ENCODE data around the gene COG8.
A peak's percentile ranks its signal among the peaks of the same experiment; 100 is the strongest.
"Not testable (repeated sequence)": the region's sequence is repeated elsewhere in the genome, so short reads cannot be mapped to it uniquely, and the experiment has no call there.

COG8 gene

GRCh38 chr16:69339289-69340094 lies at the start of gene COG8, which contains the start of gene NIP7:
COG8 (minus strand) TSS chr16:69339564; CDS start chr16:69339552, 12 bp downstream.
NIP7 (plus strand) TSS chr16:69339772; CDS start chr16:69339830, 58 bp downstream.
- peak; percentile 86 to 90 for DNase-seq

- no peak for DNase-seq
These were observed 47.2 kb upstream of the COG8 start for GRCh38 chr16:69386596-69386995.

- DNase-seq = no peak
These were observed 45.6 kb upstream of the COG8 start for GRCh38 chr16:69384974-69385373.

- DNase-seq = no peak
These were observed 43.1 kb upstream of the COG8 start for GRCh38 chr16:69382421-69382820.

DNA sequence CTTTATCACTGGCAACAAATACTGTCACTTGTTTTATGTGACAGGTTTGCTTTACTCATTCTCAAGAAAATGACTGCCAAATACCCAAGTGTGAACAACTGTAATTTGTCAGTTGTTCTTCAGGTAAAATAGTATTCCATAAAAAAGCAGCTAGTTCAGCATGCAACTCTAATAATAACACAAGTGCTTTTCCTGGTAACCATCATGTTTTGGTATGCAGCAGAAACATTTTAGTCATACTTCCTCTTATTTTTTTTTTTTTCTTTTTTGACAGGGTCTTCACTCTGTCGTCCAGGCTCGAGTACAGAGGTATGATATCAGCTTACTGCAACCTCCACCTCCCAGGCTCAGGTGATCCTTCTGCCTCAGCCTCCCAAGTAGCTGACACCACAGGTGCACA lies 41.9 kb upstream of the COG8 start:
- DNase-seq = no peak

DNA sequence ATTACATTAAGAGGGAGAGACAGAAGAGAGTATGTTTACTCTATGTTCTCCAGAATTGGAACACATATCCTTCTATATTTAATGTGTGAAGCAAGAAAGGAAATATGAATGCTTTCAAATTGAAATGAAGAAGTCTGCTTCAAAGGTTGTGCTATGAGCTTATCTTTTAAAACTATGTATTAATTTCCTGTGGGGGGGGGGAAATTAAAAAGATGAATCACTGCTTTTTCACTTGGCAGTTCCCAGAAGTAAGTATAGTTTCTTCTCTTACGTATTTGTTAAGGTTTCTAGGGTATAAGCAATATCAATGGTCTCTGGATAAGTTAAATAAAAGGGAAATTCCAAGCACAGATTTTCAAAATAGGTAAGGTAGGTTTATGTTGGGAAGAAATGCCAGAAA lies 39.4 kb upstream of the COG8 start:
- DNase-seq = no peak

GRCh38 chr16:69378036-69378435 lies 38.7 kb upstream of the COG8 start:
- DNase-seq = no peak

DNA sequence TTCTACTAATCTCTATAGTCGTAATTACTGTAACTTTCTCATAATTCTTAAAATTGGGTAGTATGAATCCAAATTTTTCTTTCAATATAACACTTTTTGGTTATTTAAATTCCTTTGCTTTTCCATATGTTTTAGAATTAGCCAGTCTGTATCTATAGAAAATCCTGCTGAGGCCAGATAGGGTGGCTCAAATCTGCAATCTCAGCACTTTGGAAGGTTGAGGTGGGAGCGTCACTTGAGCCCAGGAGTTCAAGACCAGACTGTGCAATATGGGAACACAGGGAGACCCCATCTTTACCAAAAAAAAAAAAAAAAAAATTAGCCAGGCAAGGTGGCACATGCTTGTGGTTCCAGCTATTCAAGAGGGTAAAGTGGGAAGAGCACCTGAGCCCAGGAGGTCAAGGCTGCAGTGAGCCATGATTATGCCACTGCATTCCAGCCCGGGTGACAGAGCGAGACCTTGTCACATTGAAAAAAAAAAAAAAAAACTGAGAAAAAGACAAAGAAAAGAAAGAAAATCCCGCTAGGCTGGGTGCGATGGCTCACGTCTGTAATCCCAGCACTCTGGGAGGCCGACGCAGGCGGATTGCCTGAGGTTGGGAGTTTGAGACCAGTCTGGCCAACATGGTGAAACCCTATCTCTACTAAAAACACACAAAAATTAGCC lies 37.2 kb upstream of the COG8 start:
- no peak for DNase-seq

GRCh38 chr16:69373019-69373418 lies 33.7 kb upstream of the COG8 start:
- no peak for DNase-seq

GRCh38 chr16:69371564-69371963 lies 32.2 kb upstream of the COG8 start:
- DNase-seq = no peak

GRCh38 chr16:69368866-69369265 lies 29.5 kb upstream of the COG8 start:
- DNase-seq = no peak

- DNase-seq = no peak
These were observed 28.6 kb upstream of the COG8 start for GRCh38 chr16:69367980-69368379.

DNA sequence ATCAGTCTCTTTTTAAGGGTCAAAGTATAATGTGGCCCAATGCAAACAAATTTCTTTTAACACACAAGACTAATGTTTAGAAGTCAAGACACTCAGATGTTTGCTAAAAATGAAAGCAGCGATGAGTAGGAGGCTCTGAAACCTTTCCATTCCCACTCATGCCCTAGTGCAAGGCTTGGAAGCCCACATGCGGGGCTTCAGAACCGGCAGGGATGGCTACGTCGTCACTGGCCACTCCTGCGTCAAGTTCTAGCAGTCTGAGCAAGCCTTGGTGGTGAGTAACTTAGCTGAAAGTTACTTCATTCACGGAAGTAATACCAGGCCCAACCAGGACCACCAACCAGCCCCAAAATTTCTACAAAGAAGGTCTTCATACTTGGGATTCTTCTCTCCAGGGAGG lies 27.1 kb upstream of the COG8 start:
- no peak for DNase-seq

DNA sequence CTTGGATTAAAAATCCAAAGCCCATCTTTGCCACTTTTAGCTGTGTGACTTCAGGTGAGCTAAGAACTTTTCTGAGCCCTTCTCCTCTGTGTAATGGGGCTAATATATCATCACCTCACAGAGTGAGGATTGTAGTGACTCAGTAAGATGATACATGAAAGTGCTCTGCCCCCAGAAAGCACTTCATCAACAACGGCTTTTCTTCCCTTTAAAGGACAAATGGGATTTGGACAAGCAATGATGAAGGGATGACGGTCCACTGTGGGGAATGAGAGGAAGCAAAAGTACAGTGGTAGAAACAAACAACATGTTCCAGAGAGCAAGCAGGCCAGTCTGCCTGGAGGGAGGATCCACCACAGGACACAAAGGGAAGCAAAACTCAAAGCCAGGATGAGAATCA lies 26.5 kb upstream of the COG8 start:
- no peak for DNase-seq

DNA sequence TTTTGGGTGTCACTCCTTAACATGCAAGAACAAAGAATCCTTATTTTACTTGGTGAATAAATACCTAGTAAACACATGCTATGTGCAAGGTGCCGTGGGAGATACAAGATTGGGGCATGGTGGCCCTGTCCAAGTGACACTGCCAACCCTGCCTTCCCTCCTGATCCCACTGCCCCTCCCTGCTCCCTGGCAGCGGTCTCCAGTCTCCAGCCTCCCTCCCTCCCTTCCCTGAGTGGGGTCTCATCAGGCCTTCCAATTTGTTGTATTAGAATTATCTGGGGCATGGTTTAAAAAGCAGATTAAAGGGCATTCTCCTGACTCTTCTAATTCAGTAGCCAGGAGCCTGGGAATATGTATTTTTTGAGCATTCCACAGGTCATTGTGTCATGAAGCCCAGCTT lies 24.7 kb upstream of the COG8 start:
- no peak for DNase-seq

DNA sequence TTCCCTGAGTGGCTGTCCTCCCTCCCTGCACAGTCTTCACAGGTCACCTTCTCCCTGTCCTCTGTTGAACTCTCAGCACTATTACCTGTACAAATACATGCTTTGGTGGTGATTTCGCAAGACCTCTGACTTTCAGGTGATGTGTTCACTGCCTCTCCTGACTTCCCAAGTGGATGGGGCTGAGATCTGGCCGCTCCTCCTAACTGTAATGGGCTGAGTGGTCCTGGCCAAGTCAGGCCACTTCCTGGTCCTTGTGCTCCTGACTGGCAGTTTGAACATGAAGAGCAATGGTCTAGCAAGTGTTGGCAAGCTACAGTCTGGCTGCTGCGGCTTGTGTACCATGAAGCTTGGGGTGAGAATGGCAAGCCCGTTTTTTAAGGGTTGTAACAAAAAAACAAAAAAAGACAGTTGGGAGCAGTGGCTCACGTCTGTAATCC lies 23.9 kb upstream of the COG8 start:
- DNase-seq = no peak

DNA sequence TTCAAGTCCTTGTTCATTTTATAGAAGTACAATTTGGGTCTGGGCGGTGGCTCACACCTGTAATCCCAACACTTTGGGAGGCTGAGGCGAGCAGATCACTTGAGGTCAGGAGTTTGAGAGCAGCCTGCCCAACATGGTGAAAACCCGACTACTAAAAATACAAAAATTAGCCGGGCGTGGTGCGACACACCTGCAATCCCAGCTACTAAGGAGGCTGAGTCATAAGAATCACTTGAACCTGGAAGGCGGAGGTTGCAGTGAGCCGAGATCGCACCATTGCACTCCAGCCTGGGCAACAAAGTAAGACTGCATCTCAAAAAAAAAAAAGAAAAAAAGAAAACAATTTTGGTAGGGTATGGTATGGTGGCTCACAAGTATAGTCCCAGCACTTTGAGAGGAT lies 20.7 kb upstream of the COG8 start:
- not testable (repeated sequence) for DNase-seq

DNA sequence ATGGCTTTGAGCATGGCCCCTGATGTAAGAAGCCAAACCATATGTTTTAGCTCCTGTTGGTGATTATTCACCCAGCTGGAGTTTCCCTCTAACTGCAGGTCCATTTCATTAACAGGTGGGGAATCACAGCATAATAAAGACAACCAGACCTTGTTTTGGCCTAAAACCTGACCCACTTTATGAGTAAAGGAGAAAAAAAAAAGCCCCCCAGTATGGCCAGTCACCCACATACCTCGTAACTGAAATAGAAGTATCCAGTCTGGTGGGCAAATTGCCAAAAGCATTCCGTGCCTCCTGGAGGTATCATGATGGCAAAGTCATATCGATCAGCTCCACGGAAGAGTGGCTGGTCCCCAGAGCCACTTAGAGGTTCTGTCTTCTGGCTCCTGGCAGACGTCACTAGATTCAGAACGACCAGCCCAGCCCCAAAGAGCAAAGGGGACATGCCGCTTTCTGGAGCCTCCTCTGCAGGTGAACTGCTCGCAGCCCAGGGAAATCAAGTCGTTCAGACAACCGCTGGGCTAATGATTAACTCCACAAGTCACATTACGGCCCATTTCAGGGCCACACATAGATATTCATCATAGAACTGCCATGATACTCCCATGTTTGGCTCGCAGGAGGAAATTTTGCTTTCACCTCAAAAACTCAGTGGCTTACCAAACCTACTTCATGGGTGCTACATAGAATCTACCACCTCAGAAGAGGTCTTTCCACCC lies 12.1 kb upstream of the COG8 start, which contains the start of gene TMED6:
Gene TMED6, minus strand, starts transcription at position 478 of the 719 bp plus-strand sequence. Its CDS starts 33 bp downstream, at position 445.
- no peak for DNase-seq

- no peak for DNase-seq
These were observed 11.3 kb upstream of the COG8 start for GRCh38 chr16:69350536-69351133.

- no peak for DNase-seq
These were observed 10.2 kb upstream of the COG8 start for GRCh38 chr16:69349536-69349935.

- no peak for DNase-seq
These were observed 8.9 kb upstream of the COG8 start for GRCh38 chr16:69348222-69348621.

GRCh38 chr16:69346683-69347082 lies 7.3 kb upstream of the COG8 start:
- no peak for DNase-seq

GRCh38 chr16:69345923-69346322 lies 6.6 kb upstream of the COG8 start:
- no peak for DNase-seq

All from activated CD4-positive, alpha-beta T cell treated with anti-CD3 and anti-CD28 coated beads for 4 hours (primary cell).